ENCODE data around the gene RGS16. TPM values are rescaled to one million over a fixed set of nuclear protein-coding genes. Genes with fewer than 3 reads are reported as not detected.

RGS16 gene
- total RNA-seq, result 1.1 and 2.3 TPM in 2 replicates

GRCh38 chr1:182604175-182605164 lies at the start of gene RGS16:
Gene RGS16 (minus strand): TSS chr1:182604389. CDS start chr1:182604259, 130 bp downstream.

GRCh38 chr1:182588500-182589396 lies 15.4 kb downstream of the RGS16 start, which contains the start of gene RNASEL:
Gene RNASEL (minus strand): TSS chr1:182589256. CDS start chr1:182586806, 2,450 bp downstream.

Small RNAs within 50 kb of the gene (small RNA-seq; reads per million reads assigned to genes)
- not detected for gene RF00017

Other genes with a start within 250 kb of the RGS16 start
- 370 and 391 TPM in 2 replicates for gene GLUL, start 212.6 kb downstream of the RGS16 start, total RNA-seq
- gene TEDDM1, start 203.7 kb downstream of the RGS16 start, total RNA-seq, result not detected in 2 replicates
- not detected in 2 replicates for gene RGSL1, start 154.2 kb downstream of the RGS16 start, total RNA-seq
- gene RNASEL, start 15.1 kb downstream of the RGS16 start, total RNA-seq, result 8.7 and 10.7 TPM in 2 replicates
- 0.16 TPM in 1 of 2 replicates, not detected in the other for gene RGS8, start 80.2 kb upstream of the RGS16 start, total RNA-seq
- gene NPL, start 185.4 kb upstream of the RGS16 start, total RNA-seq, result 1.5 and 6.2 TPM in 2 replicates
- gene DHX9, start 235.0 kb upstream of the RGS16 start, total RNA-seq, result 90.7 and 117 TPM in 2 replicates